ENCODE data around the gene TNFRSF21.
"Not testable (repeated sequence)": the region's sequence is repeated elsewhere in the genome, so short reads cannot be mapped to it uniquely, and the experiment has no call there.

Gene TNFRSF21

DNA sequence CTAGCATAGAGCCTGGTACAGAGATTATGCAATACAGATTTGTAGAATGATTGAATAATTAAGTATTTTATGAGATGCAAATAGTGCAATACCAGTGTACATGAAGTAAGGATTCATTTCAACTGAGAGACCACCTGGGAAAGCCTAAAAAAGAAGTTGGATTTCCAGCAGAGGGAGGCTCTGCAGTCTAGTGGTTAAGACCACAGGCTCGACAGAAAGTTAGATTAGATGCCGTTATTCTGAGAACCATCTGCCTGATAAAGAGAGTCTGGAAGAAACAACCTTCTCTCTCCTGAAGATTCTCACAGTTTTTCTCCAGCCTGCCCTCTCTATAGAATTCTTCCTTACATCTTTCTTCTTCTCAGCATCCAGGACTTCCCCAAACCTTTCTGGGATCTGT lies 13.6 kb upstream of the TNFRSF21 start:
- TF ChIP-seq, protein P1, sequence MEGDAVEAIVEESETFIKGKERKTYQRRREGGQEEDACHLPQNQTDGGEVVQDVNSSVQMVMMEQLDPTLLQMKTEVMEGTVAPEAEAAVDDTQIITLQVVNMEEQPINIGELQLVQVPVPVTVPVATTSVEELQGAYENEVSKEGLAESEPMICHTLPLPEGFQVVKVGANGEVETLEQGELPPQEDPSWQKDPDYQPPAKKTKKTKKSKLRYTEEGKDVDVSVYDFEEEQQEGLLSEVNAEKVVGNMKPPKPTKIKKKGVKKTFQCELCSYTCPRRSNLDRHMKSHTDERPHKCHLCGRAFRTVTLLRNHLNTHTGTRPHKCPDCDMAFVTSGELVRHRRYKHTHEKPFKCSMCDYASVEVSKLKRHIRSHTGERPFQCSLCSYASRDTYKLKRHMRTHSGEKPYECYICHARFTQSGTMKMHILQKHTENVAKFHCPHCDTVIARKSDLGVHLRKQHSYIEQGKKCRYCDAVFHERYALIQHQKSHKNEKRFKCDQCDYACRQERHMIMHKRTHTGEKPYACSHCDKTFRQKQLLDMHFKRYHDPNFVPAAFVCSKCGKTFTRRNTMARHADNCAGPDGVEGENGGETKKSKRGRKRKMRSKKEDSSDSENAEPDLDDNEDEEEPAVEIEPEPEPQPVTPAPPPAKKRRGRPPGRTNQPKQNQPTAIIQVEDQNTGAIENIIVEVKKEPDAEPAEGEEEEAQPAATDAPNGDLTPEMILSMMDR (IDR thresholded peaks at IDR 0.05; ENCODE audit: low read depth, low read length), result no peak
- no peak for DNase-seq (ENCODE audit: extremely low read depth, low read depth)

- no peak for DNase-seq (ENCODE audit: extremely low read depth, low read depth)
- TF ChIP-seq, protein P1 (IDR thresholded peaks at IDR 0.05; ENCODE audit: low read depth, low read length), result no peak
Observed at GRCh38 chr6:47321577-47321976, 11.9 kb upstream of the TNFRSF21 start.

DNA sequence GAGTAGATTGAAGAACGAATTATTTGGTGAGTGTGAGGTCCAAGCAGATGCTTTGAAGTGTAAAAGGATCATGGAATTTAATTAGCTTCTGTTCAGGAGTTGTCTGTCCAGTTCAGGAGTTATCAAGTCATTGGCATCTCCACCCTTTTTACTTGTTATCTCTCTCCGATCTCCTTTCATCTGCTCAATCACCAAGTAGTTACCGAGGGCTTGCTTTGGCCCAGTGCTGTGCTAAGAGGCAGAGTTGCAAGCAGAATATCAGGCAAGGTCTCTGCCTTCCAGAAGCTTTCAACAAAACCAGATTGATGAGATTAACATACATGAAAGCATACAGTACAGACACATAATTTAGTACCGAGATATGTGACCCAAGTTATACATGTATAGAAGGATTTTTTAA lies 10.2 kb upstream of the TNFRSF21 start:
- TF ChIP-seq, protein P1 (IDR thresholded peaks at IDR 0.05; ENCODE audit: low read depth, low read length), result no peak
- no peak for DNase-seq (ENCODE audit: extremely low read depth, low read depth)

GRCh38 chr6:47319382-47319781 lies 9.7 kb upstream of the TNFRSF21 start:
- DNase-seq (ENCODE audit: extremely low read depth, low read depth), result no peak
- TF ChIP-seq, protein P1 (IDR thresholded peaks at IDR 0.05; ENCODE audit: low read depth, low read length), result no peak

- DNase-seq (ENCODE audit: extremely low read depth, low read depth), result no peak
- TF ChIP-seq, protein P1 (IDR thresholded peaks at IDR 0.05; ENCODE audit: low read depth, low read length), result no peak
Observed at GRCh38 chr6:47318236-47318989, 8.7 kb upstream of the TNFRSF21 start.

GRCh38 chr6:47315181-47315580 lies 5.5 kb upstream of the TNFRSF21 start:
- not testable (repeated sequence) for DNase-seq (ENCODE audit: extremely low read depth, low read depth)

DNA sequence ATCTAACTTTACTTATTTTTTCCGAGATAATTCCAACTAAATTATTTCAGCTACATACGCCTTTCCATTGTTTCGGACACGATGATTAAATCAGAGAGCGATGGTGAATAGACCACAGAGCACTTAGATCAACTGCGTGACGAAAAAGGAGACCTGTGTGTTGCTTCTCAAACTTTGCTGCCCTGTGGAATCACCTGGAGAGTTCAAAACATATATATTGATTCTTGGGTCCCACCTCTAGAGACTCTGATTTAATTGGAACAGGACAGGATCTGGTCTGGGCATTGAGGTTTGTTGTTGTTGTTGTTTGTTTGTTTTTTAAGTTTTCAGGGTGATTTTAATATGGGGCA lies 401 bp upstream of the TNFRSF21 start:
- TF ChIP-seq, protein P1 (IDR thresholded peaks at IDR 0.05; ENCODE audit: low read depth, low read length), result no peak
- no peak for DNase-seq (ENCODE audit: extremely low read depth, low read depth)

Data from AG09319 (cell line).